Activated naive CD8-positive, alpha-beta T cell treated with anti-CD3 and anti-CD28 coated beads, Interleukin-2, amount 50 U/mL, for 16 hours (primary cell): ENCODE measurements around the gene HOXA6.
A peak's percentile ranks its signal among the peaks of the same experiment; 100 is the strongest.

Experiments
- DNase-seq: peaks from one replicate; pipeline ENCODE4 v3.0.0-alpha.2; 2020; ENCODE audit warnings: low read depth, low spot score

HOXA6 gene

DNA sequence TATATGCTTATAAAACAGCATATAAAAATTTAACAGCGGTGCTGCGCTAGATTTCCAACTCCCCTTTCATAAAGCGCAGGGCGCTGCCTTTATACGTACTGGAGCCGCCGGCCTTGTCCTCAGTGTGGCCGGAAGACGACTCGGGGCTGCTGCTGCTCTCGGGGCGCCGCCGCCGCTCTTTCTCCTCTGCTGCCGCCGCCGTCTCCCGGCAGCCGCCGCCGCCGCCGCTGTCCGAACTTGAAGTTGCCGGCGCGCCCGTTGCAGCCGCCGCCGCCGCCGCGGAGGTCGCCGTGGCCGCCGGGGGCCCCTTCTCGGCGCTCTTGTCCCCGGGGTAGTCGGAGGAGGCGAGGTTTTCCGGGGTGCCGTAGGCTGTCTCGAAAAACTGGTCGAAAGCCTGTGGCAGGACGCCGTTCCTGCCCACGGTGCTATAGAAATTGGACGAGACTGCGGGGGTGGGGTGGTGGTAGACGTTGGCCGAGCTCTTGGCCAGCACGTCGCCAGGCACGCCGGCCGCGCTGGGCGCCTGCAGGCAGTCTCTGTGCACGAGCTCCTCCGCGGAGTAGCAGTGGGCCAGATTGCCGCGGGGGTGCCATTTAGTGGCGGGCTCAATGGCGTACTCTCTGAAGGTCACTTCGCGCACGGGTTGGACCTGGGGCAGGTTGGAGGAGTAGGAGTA lies 36.9 kb upstream of the HOXA6 start:
- DNase-seq = no peak

DNA sequence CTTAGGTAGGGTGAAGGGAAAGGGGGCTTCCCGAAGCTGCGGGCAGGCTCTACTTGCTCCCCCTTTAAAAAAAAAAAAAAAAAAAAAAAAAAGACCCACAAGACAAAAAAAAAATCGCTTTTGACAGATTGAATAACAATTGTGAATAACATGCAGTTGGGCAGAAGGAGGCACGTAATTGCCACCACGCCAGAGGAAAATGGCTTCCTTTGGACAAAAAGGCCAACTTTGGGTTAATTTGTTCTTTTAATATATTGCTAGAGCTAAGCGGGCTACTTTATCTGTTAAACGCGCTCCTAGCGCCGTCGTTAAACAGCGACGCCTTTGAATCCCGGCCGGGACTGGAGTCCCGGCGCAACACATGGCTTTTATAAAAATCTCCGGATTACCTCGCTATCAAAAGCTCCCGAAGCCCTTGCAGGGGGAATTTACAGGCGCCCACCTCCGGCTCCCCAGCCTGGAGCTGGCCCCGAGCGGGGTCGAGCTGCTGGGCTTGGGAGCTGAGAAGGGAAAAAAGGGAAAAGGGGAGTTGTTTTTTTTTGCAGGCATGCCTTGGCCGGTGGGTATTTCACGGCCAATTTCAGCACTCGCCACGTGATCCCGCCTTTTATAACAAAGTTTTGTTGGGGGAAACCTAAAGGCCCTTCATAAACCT lies 36.2 kb upstream of the HOXA6 start:
- DNase-seq = no peak

DNA sequence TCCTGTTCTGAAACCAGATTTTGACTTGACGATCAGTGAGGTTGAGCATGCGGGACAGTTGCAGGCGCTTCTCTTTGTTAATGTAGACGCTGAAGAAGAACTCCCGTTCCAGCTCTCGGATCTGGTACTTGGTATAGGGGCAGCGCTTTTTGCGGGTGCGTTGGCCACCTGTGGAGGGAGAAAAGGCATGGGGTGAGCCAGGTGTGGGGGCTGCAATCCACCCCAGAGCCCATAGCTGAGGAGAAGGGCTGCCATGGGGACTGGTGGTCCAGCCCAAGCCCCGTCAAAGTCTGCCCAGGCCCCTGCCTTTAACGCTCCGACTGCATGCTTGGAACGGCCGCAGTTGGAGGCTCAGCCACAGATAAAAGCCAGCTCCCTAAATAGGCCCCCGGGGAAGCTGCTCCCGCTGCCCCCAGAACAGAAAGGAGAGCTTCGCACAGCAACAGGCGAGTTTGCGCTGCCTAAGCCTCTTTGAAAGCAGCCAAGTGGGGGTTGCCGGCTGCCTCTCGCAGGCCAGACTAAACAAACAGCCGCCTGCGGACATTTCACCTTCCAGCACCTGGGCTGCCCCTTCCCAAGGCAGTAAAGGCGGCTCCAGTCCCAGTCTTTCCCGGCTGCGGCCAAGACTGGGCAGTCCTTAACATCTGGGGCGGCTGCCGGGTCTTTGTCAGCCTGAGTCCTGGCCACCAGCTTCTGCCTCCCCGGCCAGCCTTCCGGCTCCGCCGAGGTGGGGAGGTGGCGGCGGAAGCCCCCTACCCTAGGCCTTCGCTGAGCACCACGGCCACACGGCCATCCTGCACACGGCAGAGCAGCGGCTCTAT lies 35.5 kb upstream of the HOXA6 start:
- no peak for DNase-seq

DNA sequence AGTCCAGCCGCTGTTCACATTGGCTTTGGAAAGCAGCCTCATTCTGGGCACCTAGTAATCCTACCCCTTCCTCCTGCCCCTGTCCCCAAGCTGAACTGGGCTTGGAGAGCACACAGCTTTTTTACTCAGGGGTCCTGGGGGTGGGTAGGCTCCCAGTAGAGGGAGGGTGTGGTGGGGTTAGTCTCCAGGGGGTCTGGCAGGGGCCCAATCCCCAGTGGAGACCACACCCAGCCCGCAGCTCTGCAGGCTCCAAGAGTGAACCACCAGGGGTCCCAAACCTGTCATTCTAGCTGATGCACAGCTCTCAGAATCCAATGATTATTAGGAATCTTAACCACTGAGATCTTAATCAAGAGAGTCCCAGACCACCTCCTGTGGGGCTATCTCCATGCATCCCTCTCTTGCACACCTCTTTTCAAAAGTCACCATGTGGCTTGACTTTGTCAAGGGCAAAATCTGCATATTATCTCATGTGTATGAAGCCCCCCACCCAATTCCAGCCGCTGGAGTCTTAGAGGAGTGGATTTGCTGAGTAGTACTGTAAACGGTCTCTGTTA lies 34.8 kb upstream of the HOXA6 start:
- DNase-seq = no peak

DNA sequence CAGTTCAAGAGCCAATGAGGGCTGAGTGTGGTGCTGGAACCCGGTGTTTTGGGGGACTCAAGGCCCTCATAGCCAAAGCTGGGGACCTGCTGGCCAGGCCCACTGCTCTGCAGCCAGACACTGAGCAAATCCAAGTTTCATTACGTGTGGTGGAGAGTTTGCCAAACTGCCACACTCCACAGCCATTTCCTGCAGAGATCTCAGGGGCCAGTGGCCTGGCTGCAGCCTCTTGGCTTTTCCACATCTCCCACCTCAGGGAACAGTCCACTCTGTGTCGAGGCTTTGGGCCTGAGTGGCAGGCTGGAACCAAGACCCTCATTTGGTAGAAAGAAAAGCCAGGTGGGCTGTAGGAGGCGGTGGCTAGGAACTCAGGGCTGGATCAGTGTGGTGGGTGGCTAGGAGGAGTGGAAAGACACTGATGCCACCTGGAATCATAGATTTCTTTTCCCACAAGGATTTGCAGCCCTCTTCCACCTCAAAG lies 34.3 kb upstream of the HOXA6 start:
- no peak for DNase-seq

DNA sequence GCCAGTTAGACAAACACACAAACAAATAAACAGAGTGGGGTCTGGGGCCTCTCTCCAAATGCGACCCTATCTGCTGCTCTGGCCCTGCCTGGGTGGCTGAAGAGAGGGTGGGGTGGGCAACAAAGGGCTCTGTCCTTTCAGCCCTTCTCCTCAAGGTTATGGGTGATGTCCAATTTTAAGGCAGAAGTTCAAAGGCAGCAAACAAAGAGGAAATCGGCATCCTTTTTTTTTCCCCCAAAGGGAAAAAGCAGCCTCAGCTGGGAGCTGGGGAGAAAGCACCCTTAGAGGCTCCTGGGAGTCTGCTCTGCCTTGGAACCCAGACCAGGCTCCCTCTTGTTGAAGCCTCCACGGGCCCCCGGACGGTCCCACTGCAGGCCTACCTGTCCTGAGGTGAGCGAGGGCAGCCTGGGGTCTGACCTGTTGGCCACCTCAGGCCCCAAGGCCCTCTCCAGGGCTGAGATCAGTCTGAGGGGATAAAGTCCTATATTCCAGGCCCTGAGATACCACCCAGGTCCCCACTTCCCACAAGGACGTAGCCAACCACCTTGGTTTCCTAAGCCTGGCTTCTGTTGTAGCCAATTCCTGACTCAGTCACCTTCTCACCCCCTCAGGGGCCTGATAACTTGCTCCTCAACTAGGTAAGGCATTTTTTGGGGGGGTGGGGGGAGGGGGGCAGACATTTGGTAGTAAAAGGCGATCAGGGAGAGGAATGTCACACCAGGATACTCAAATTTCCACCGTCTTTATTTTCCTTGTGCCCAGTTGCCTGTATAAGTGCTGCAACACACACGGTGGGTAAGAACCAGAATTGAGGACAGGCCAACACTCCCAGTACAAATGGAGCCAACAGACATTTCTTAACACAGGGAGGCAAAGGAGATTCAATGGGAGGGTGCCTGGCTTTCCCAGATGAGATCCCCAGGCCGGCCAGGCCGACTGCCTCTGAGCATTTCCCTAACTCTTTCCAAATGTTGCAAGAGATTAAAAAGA lies 33.2 kb upstream of the HOXA6 start:
- DNase-seq = no peak

DNA sequence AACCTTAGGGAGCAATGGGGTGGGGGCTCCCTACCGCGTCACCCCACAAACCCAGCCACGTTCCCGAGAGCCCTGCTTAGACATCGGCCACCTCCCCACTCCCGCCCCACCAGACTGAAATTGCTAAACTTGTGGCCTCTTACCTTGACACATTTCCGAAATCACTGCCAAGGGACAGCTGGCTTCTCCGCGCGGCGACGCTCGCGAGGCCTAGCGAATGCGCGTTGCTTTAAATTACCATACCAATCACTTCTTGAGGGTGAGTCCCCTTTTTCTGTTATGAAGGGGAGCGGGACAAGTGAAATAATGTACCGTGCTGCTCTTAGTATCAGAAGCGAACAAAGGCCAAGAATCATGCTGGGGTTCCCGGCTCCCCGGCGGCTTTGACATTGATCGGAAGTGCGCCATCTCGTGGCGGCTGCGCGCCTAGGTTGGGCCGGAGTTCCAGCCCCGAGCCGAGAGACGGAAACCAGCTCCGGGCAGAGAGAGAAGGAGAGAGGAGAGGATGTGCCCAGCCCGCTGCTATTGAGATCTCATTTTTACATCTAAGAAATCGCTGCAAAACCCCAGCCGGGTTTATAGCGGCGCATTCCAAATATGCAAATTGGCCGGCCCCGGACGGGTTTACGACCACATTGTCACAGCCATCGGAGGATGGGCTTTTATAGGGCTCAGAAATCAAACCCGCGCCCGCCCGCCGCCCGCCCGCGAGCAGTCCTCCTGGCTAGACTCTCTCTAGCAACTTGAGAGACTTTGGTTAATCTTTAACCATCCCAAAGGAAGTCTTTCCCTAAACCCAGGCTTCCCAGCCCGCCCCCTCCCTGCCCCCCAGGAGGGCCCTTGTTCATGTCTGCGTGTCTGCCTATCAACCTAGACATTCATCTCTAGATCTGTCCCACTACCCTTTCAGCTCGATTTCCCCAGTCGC lies 32.2 kb upstream of the HOXA6 start:
- DNase-seq = peak; percentile 43

DNA sequence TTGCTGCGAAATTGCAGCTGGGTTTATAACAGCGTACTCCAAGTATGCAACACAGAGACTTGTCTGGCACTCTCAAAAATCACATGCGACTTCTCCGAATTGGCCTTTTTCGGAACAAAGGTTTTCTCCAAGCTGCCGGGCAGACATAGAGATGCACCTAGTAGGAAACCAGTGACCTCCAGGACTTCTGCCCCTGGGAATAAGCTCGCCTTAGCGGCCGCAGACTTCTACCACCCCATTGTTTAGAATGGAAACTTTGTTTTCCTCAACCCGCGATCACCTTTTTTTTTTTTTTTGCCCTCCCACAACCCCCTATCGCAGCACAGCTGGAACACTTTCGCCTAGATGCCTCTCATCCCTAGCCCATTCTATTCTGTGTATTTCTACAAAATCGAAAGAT lies 31.5 kb upstream of the HOXA6 start:
- DNase-seq = no peak

DNA sequence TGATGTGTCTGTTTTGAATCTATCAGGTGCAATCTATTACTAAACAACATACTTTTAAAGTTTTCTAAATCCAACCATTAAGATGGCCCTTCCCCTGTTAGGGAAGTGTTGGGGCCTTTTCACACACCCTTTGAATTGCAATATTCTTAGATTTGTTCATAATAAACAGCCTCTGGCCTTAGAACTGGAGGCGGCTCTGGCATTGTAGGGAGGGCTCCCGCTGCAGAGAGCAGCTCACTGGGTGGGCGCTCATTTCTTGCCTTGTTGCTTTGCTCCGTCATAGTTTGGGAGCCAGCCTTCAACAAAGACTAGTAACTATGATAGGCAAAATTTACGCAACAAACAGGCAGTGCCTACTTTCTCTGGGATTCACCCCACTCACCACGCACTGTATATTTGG lies 30.8 kb upstream of the HOXA6 start:
- no peak for DNase-seq

DNA sequence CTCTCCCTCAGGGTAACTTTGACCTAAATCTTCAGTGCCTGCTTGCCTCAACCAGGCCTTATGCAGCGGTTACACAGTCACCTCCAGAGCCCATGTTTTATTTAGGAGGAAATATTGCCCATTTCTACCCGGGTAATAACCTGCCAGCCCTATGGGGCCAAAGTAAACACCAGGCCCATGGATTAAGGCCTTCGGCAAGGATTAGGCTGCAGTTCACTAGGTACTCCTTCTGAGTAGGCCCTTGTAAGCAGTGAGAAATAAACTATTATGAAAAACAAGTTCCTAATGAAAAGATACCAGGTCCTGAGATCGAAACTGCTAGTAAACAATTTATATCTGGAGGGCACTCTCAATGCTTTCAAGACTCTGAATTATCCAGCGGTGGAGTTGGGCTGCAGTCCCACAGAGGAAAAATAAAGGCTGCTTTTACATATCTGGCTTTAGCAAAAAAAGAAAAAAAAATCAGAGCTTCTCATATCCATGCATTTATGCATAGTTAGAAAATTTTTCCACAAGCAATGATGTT lies 30.3 kb upstream of the HOXA6 start:
- no peak for DNase-seq

DNA sequence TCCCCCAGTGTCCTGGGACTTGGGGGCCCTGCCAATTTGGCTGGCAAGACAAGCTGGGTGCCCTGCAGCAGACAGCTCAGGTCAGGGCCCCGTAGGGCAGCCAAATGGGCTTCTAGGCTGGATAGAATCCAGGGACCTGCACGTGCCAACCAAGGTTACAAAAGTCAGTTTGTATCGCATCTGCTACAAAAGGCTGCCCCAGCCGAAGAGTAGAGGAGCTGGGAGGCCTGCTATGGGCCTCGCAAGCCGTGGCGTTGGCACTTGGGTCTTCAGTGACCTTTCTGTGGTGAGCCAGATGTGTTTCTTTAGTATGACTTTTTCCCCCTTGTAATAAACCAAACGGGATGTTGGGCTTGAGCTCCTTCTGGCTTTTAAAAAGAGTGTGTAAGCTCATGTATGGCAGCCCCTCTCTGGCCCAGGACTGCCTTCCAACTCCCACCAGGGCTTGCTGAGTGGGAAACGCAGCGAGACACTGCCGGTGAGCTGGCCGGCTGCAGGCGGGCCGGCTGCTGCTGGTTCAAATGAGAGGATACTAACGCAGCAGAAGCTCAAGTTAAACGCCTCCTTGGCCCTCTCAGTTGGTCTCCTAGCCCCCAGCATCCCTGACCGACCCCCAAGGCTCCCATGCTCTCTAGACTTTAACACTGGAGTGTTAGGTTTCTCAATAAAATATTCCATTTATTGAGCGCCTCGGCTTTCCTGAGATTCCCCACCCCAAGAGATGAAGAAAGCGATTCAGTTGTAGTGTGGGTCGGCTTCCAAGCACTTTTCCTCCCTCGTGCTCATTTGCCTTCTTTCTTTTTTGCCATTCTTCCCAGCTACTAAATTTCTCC lies 29.6 kb upstream of the HOXA6 start:
- no peak for DNase-seq

DNA sequence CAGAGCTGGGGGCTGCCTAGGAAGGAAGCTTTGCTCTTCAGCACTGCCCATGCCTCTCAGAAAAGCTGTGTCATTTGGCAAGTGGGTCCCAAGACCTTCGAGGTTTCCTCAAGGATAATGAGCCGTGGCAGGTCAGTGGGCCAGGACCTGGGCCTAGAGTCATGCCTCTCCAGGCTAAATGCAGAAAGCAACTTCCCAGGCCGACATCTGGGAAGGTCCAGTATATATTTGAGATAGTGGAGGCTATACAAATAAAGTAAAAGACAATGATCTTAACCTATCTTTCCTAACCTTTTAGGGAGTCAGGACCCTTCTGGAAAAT lies 28.9 kb upstream of the HOXA6 start:
- DNase-seq = no peak

DNA sequence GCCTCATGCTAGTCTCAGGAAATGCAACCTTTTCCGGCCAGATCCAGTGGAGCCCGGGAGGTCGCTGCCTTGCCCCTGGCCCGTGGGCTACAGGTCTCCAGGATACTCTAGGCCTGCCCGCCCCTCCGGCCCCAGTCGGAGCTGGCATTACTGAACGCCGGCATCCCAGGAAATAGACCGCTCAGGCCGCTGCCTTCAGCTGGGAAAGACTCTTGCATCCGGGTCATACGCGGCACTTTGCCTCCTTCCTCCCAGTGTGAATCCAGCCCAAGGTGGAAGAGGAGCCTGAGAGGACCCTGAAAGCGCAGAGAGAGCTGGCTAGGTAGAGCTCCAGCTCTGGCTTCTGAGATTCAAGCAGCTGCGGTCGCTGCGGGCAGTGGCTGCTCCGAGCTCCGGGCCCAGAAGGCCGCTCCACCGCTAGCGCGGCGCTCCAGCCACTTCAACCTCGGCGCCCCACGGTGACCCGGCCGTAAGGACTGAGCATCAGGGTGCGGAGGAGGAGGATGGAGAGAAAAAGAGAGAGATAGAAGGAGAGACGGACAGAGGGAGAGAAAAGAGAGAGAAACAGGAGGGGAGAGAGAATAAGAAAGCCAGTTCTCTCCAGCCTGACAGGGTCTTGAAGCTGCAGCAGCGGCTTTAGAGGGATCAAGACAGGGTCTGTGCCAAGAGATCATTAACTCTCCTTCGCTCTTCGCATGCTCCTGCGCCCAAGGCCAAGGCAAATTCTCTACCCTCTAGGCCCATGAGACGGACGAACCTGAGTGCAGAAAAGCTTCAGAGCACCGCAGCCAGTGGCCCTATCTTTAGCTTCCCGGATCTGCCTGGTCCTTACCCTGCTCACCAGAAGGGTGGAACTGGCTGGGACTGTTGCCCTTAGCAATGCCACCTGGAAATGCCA lies 28.3 kb upstream of the HOXA6 start:
- DNase-seq = no peak

DNA sequence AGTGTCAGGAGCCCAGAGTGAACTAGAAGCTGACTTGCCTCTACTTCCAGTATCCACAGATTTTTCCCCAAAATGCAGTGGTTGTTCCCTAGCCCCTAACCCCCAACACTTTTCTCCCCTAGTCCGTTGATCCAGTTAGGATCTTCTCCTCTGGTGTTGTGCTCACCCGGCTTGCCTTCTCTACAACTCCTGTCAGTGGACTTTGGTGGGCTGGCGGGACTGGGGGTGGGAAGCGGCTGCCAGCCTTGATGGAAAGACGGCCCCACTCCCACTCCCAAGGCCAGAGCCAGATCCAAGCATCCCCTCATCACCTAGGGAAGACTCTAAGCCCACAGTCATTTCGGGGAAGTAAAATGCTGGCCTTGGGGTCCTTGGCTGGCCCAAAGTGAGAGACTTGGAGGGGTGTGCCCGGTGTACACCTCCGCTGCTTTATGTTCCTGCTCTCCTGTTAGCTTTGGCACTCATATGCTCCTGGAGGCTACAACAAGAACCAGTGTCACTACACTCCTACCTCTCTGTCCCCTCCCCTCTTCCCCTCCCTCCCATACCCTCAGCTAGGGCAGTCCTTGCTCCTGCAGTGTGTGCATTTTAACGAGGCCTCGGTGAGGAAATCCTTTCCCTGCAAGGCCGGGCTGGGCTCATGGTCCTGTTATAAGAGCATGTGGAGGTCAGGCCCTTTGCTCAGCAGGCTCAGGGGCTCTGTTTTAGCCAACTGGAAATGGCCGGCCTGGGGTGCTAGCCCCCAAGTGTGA lies 27.5 kb upstream of the HOXA6 start:
- no peak for DNase-seq

DNA sequence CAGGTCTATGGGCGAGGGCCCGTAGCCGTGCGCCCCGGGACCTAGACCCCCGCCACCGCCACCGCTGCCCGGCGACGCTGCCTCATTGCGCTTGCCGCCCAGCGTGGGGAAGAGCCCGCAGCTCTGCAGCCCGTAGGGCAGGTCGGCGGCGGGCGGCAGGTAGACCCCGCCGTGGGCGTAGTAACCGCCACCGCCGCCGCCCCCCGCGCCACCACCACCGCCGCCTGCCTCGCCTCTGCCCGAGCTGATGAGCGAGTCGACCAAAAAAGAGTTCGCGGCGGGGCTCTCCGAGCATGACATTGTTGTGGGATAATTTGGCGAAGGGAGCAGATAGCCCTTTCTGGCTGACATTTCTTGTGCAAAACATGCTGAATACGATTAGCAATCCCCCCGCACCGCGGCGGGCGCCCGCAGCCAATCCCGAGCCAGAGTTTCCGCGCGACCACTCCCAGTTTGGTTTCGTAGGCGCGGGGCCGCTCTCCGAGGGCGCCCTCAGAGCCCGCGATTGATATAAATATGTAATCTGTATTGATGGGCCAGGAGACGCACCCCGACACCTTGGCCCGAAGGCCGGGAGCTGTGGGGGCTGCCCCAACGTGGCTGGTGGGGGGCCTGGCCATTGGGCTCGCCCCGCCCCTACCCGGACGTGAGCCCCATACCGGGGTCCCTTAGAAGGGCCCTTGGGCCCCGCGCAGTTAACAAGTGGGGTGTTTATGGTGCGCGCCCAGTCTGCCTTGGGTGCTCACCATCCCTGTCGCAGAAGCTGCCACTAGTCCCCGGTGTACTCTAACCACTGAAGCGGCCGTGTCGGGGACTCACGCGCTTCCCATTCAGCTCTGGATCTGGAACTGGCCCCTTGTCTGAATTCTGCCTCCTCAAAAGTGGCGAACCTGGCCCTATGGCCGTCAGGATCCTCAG lies 26.6 kb upstream of the HOXA6 start, which contains the start of gene HOXA10:
TSS of gene HOXA10 (minus strand) at position 365 of the 918 bp plus-strand sequence. CDS start at position 351, 14 bp downstream.
- no peak for DNase-seq

DNA sequence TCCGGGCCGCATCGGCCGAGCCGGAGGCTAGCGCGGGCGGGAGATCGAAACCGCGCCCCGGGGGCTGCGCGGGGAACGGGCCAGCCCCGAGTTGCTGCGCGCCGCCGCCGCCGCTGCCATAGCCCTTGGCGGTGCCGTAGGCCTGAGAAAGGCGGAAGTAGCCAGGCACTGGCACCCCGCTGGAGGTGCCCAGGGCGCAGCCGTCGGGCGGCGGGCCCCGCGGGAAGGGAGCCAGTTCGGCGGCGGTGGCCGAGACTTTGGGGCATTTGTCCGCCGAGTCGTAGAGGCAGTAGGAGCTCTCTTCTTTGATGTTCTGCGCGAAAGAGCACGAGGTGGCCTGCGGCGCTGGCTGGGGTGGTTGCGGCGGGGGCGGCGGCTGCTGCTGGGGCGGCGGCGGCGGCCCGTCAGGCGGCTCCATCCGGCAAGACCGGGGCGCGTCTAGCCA lies 26.0 kb upstream of the HOXA6 start:
- no peak for DNase-seq
